ENCODE data around the gene FAM53A. TPM values are rescaled to one million over a fixed set of nuclear protein-coding genes. Genes with fewer than 3 reads are reported as not detected.

Gene FAM53A
- total RNA-seq, 1 donor from 2014 or later = 5.2 TPM

DNA sequence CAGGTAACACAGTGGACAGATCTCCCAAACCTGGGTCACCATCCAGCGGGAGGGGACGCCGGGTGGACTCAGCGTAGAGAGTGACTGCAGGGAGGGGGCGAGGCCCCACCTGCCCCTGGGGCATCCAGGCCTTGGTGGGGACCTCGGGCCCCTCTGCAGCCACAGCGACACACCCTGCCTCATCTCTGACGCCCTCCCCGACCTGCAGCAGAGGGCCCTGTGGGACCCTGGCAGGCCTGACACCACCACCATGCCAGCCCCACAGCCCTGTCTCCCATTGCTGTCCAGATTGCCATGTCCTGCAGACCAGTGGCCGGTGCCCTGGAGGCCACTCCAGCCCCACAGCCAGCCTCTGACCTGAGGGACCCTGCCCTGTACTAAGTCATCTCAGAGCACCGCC lies 45.2 kb downstream of the FAM53A start:
- DNase-seq (ENCODE audit: low read depth) = no peak
- TF ChIP-seq, protein P1, sequence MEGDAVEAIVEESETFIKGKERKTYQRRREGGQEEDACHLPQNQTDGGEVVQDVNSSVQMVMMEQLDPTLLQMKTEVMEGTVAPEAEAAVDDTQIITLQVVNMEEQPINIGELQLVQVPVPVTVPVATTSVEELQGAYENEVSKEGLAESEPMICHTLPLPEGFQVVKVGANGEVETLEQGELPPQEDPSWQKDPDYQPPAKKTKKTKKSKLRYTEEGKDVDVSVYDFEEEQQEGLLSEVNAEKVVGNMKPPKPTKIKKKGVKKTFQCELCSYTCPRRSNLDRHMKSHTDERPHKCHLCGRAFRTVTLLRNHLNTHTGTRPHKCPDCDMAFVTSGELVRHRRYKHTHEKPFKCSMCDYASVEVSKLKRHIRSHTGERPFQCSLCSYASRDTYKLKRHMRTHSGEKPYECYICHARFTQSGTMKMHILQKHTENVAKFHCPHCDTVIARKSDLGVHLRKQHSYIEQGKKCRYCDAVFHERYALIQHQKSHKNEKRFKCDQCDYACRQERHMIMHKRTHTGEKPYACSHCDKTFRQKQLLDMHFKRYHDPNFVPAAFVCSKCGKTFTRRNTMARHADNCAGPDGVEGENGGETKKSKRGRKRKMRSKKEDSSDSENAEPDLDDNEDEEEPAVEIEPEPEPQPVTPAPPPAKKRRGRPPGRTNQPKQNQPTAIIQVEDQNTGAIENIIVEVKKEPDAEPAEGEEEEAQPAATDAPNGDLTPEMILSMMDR (IDR thresholded peaks at IDR 0.05; ENCODE audit: insufficient read depth, low read length, poor library complexity, severe bottlenecking) = no peak
- H3K4me3 ChIP-seq (ENCODE audit: low read depth, low read length) = no peak overlapping the region
- H3K36me3 ChIP-seq (ENCODE audit: control insufficient read depth, insufficient read depth, low read length) = no peaks in the 10 kb centered on the region
- H3K27me3 ChIP-seq (ENCODE audit: control insufficient read depth, insufficient read depth, low read length) = peaks cover 6% of the 10 kb centered on the region

GRCh38 chr4:1638272-1638598 lies 45.9 kb downstream of the FAM53A start:
- DNase-seq (ENCODE audit: low read depth) = no peak
- TF ChIP-seq, protein P1 (IDR thresholded peaks at IDR 0.05; ENCODE audit: insufficient read depth, low read length, poor library complexity, severe bottlenecking) = no peak
- Histone ChIP-seq H3K4me3 (ENCODE audit: low read depth, low read length) (no peak overlapping the region), H3K36me3 (ENCODE audit: control insufficient read depth, insufficient read depth, low read length) (no peaks in the 10 kb centered on the region), H3K27me3 (ENCODE audit: control insufficient read depth, insufficient read depth, low read length) (peaks cover 8% of the 10 kb centered on the region)

GRCh38 chr4:1637580-1638271 lies 46.4 kb downstream of the FAM53A start:
- TF ChIP-seq, protein P1 (IDR thresholded peaks at IDR 0.05; ENCODE audit: insufficient read depth, low read length, poor library complexity, severe bottlenecking) = no peak
- no peaks in the 10 kb centered on the region for H3K36me3 ChIP-seq (ENCODE audit: control insufficient read depth, insufficient read depth, low read length)
- no peak for DNase-seq (ENCODE audit: low read depth)
- H3K27me3 ChIP-seq (ENCODE audit: control insufficient read depth, insufficient read depth, low read length) = peaks cover 8% of the 10 kb centered on the region
- H3K4me3 ChIP-seq (ENCODE audit: low read depth, low read length) = no peak overlapping the region

- no peaks in the 10 kb centered on the region for H3K36me3 ChIP-seq (ENCODE audit: control insufficient read depth, insufficient read depth, low read length)
- TF ChIP-seq, protein P1 (IDR thresholded peaks at IDR 0.05; ENCODE audit: insufficient read depth, low read length, poor library complexity, severe bottlenecking) = no peak
- DNase-seq (ENCODE audit: low read depth) = no peak
- no peak overlapping the region for H3K4me3 ChIP-seq (ENCODE audit: low read depth, low read length)
- H3K27me3 ChIP-seq (ENCODE audit: control insufficient read depth, insufficient read depth, low read length) = peaks cover 11% of the 10 kb centered on the region
These were observed 47.5 kb downstream of the FAM53A start for GRCh38 chr4:1636490-1637211.

- Histone ChIP-seq H3K27me3 (ENCODE audit: control insufficient read depth, insufficient read depth, low read length) (peaks cover 11% of the 10 kb centered on the region), H3K36me3 (ENCODE audit: control insufficient read depth, insufficient read depth, low read length) (no peaks in the 10 kb centered on the region), H3K4me3 (ENCODE audit: low read depth, low read length) (no peak overlapping the region)
- DNase-seq (ENCODE audit: low read depth) = no peak
- TF ChIP-seq, protein P1 (IDR thresholded peaks at IDR 0.05; ENCODE audit: insufficient read depth, low read length, poor library complexity, severe bottlenecking) = no peak
These were observed 48.6 kb downstream of the FAM53A start for GRCh38 chr4:1635464-1635863.

Measured in kidney epithelial cell (primary cell).